HCT116 (cell line): ENCODE measurements around the gene OPN1SW.

Source experiments
- CTCF ChIP-seq, 3 experiments: fragments of 200-600 bp in 1 of 3; sonication (generic) in 1 of 3; IDR thresholded peaks in 2 of 3; conservative IDR thresholded peaks in 1 of 3; 2 replicates each; pipeline ENCODE4 v1.5.1; 2012 to 2017; ENCODE audit warnings: low read depth in 2 of 3, low read length in 2 of 3, antibody characterized with exemption in 1 of 3, borderline replicate concordance in 1 of 3, control low read depth in 1 of 3, mild to moderate bottlenecking in 1 of 3, mixed read lengths in 1 of 3, mixed run types in 1 of 3, moderate library complexity in 1 of 3; ENCODE audit not compliant: insufficient read depth in 1 of 3
- ELF1 ChIP-seq: IDR thresholded peaks from 2 replicates; pipeline ENCODE4 v1.6.1; 2012; ENCODE audit warnings: low read depth, borderline replicate concordance
- ZNF274 ChIP-seq: fragments of 200-500 bp; sonication (Bioruptor generic); IDR thresholded peaks from 2 replicates; pipeline ENCODE4 v1.6.1; 2014; ENCODE audit warnings: mild to moderate bottlenecking, low read depth, low read length, inconsistent platforms

GRCh38 chr7:128743112-128743772 is 32.4 kb downstream of the OPN1SW start:
- TF ChIP-seq CTCF (IDR thresholded peaks at IDR 0.05 in 2 of 3, conservative IDR thresholded peaks at IDR 0.05 in 1 of 3; ENCODE audit: borderline replicate concordance in 1 of 3, insufficient read depth in 1 of 3, low read depth in 2 of 3, low read length in 2 of 3) (no peak), ZNF274 (no peak), ELF1 (no peak)
